ENCODE results near the gene GREB1. TPM values are rescaled to one million over a fixed set of nuclear protein-coding genes. Genes with fewer than 3 reads are reported as not detected.

The GREB1 gene
- total RNA-seq, 1 experiment from 2014 or later, result 0.90 TPM

- no TSS peak for BruUV-seq (replicated peaks)
- H3K9me3 Mint-ChIP-seq (ENCODE audit: low read depth, unreplicated experiment), result no peaks in the 10 kb centered on the region
- no peak for TF ChIP-seq CTCF (IDR thresholded peaks at IDR 0.05; ENCODE audit: unreplicated experiment)
- no peaks in the 10 kb centered on the region for H3K36me3 Mint-ChIP-seq (ENCODE audit: insufficient read depth, unreplicated experiment)
- intact Hi-C loops (cut with micrococcal nuclease; ENCODE audit: unreplicated experiment), result loop anchor here (5.0 kb wide), 1 partner anchor 92 kb away; no protein-coding TSS in a partner anchor
- CTCF ChIA-PET, result interaction anchor here (0.6 to 1.6 kb wide), 3 partner anchors 23 to 95 kb away, joined by 3 to 4 read pairs (median 3); no protein-coding TSS in a partner anchor
- H3K27me3 Mint-ChIP-seq (ENCODE audit: unreplicated experiment), result peaks cover 64% of the 10 kb centered on the region
- H3K4me1 Mint-ChIP-seq (ENCODE audit: low read depth, unreplicated experiment), result peaks cover 27% of the 10 kb centered on the region
- no peak for DNase-seq
- H3K4me3 Mint-ChIP-seq (ENCODE audit: low read depth, unreplicated experiment), result no peak overlapping the region
- H3K27ac Mint-ChIP-seq (ENCODE audit: unreplicated experiment), result no peak overlapping the region
Observed at GRCh38 chr2:11679486-11680181, 145.8 kb downstream of the GREB1 start.

- BruUV-seq (replicated peaks), result no TSS peak
- peaks cover 27% of the 10 kb centered on the region for H3K4me1 Mint-ChIP-seq (ENCODE audit: low read depth, unreplicated experiment)
- intact Hi-C loops (cut with micrococcal nuclease; ENCODE audit: unreplicated experiment), result loop anchor here (5.0 kb wide), 1 partner anchor 93 kb away; no protein-coding TSS in a partner anchor
- no peaks in the 10 kb centered on the region for H3K36me3 Mint-ChIP-seq (ENCODE audit: insufficient read depth, unreplicated experiment)
- H3K27ac Mint-ChIP-seq (ENCODE audit: unreplicated experiment), result no peak overlapping the region
- DNase-seq, result no peak
- no peak overlapping the region for H3K4me3 Mint-ChIP-seq (ENCODE audit: low read depth, unreplicated experiment)
- CTCF ChIA-PET, result interaction anchor here (1.2 to 1.6 kb wide), 3 partner anchors 24 to 181 kb away, joined by 3 to 4 read pairs (median 3); no protein-coding TSS in a partner anchor
- no peak for TF ChIP-seq CTCF (IDR thresholded peaks at IDR 0.05; ENCODE audit: unreplicated experiment)
- H3K9me3 Mint-ChIP-seq (ENCODE audit: low read depth, unreplicated experiment), result no peaks in the 10 kb centered on the region
- peaks cover 64% of the 10 kb centered on the region for H3K27me3 Mint-ChIP-seq (ENCODE audit: unreplicated experiment)
Observed at GRCh38 chr2:11680182-11680900, 146.5 kb downstream of the GREB1 start.

- TF ChIP-seq CTCF (IDR thresholded peaks at IDR 0.05; ENCODE audit: unreplicated experiment), result no peak
- H3K27me3 Mint-ChIP-seq (ENCODE audit: unreplicated experiment), result peaks cover 64% of the 10 kb centered on the region
- no peak overlapping the region for H3K27ac Mint-ChIP-seq (ENCODE audit: unreplicated experiment)
- DNase-seq, result no peak
- H3K4me1 Mint-ChIP-seq (ENCODE audit: low read depth, unreplicated experiment), result peaks cover 23% of the 10 kb centered on the region
- H3K4me3 Mint-ChIP-seq (ENCODE audit: low read depth, unreplicated experiment), result no peak overlapping the region
- intact Hi-C loops (cut with micrococcal nuclease; ENCODE audit: unreplicated experiment), result loop anchor here (5.0 kb wide), 1 partner anchor 94 kb away; no protein-coding TSS in a partner anchor
- H3K36me3 Mint-ChIP-seq (ENCODE audit: insufficient read depth, unreplicated experiment), result no peaks in the 10 kb centered on the region
- no peaks in the 10 kb centered on the region for H3K9me3 Mint-ChIP-seq (ENCODE audit: low read depth, unreplicated experiment)
- CTCF ChIA-PET, result interaction anchor here (1.1 to 1.6 kb wide), 4 partner anchors 24 to 182 kb away, joined by 3 to 4 read pairs (median 3); no protein-coding TSS in a partner anchor
- no TSS peak for BruUV-seq (replicated peaks)
Observed at GRCh38 chr2:11680901-11681721, 147.3 kb downstream of the GREB1 start.

All from Calu3 (cell line).